ENCODE results near the gene NHERF2.
A peak's percentile ranks its signal among the peaks of the same experiment; 100 is the strongest.

Gene NHERF2

GRCh38 chr16:2082983-2083364 lies 56.3 kb downstream of the NHERF2 start:
- DNase-seq (ENCODE audit: low spot score): no peak

- DNase-seq (ENCODE audit: low spot score): no peak
These were observed 56.7 kb downstream of the NHERF2 start for GRCh38 chr16:2083409-2083808.

GRCh38 chr16:2083876-2084780 lies 57.4 kb downstream of the NHERF2 start:
- DNase-seq (ENCODE audit: low spot score): no peak

DNA sequence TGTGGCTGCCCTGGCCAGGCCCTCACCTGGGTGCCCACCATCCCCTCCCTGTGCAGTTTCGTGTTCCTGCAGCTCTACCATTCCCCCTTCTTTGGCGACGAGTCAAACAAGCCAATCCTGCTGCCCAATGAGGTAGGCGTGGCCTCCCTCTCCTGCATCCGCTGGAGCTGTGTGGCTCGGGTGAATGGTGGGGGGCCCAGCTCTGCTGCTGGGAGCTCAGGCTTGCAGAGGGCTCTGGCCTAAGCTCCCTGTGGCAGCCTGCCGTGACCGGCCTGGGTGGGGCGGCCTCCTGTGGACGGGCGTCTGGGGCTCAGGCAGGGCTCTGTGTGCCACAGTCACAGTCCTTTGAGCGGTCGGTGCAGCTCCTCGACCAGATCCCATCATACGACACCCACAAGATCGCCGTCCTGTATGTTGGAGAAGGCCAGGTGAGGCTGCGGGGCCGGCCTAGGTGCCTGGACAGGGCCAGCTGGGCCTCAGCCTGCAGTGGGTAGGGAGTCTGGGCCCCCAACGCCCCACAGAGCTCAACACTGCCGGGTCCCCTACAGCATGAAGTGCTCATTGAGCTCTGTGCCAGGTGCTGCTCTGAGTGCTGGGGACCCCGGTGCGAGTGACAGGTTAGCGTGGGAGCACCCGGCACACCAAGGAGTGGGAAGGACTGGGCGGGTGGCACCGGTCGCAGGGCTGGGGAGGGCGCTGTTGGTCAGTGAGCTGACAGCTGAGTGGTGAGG lies 58.4 kb downstream of the NHERF2 start:
- peak; percentile 61 for DNase-seq (ENCODE audit: low spot score)

DNA sequence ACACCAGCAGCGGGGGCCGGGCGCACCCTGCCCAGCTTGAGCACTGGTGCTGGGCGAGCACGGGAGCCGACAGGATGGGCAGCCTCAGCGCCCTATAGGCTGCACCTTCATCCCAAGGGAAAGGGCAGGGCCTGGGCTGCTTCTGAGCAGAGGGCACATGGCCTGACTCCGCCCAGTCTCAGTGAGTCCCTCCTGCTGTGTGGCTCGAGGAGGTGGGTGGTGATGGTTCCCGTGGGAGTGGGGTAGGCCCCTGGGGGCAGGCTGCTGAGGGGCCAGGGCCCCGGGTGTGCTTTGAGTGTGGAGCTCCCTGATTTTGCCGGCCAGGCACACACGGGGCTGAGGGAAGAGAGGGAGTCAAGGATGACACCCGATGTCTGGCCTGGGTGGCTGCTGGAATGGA lies 59.0 kb downstream of the NHERF2 start:
- DNase-seq (ENCODE audit: low spot score): no peak

GRCh38 chr16:2086106-2086742 lies 59.5 kb downstream of the NHERF2 start:
- DNase-seq (ENCODE audit: low spot score): peak; percentile 91

DNA sequence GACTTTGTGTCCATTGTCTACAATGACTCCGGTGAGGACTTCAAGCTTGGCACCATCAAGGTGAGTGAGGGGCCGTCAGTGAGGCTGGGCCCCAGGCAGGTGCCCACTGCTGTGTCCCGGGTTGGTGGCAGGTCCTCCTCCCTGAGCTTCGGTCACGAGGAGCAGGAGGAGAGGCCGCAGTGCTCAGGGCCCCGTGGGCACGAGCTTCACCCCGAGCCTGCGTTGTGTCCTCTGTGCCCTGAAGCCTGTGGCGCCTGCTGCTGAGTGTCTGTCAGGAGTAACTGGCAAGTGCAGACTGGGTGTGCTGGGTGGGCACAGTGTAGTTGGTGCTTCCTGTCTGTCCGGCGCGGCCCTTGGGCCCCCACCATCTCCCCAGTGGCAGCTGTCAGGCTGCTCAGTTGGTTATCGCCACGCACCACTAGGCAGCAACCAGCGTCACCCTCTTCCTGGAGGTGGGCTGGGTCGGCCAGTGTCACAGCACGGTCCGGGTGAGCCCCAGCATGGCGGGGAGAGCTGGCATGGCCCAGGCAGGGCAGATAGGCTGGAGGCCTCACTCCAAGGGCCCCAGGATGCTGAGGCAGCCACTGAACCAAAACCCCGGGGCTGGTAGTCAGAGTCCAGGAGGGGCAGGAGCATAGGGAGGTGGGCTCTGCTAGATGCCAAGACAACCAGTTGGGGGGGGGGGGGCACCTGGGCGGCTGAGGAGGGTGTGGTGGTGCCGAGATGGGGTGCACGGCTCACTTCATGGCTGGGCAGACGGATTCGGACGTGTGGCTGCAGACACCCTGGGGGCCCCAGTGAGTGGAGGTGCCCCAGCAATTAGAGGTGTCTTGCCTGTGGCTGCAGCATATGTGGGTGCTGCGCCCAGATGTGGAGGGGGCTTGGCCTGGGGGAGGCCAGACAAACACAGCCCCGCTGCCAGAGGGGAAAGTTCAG lies 60.4 kb downstream of the NHERF2 start:
- no peak for DNase-seq (ENCODE audit: low spot score)

- peak; percentile 84 for DNase-seq (ENCODE audit: low spot score)
These were observed 61.3 kb downstream of the NHERF2 start for GRCh38 chr16:2087748-2088631.
